IMR-90 (cell line): ENCODE results near the gene AQP12A. TPM values are rescaled to one million over a fixed set of nuclear protein-coding genes. Genes with fewer than 3 reads are reported as not detected.

ENCODE experiments used
- ATAC-seq: fragments of 200-7000 bp; cut with Tn5 transposase; 2 replicates; pipeline ENCODE4 v1.9.1; 2020; ENCODE audit warnings: low read depth, mild to moderate bottlenecking, moderate library complexity
- BruUV-seq: library from RNA; stranded (reverse); fragments of 400-500 nt; replicated peaks from 2 replicates; lab custom pipeline; 2021; lab: Mats Ljungman, UMichigan
- CTCF ChIA-PET: fragments of 300-600 bp; formaldehyde crosslinking; extraction: SDS; loops from one replicate; lab custom pipeline; 2021; ENCODE audit warnings: antibody characterized with exemption; lab: Yijun Ruan, JAX
- POLR2A ChIA-PET: fragments of 300-600 bp; sonication (Branson Sonifier 250); formaldehyde crosslinking; loops from one replicate; lab custom pipeline; 2022; ENCODE audit warnings: antibody characterized with exemption; ENCODE audit not compliant: unreplicated experiment; lab: Charles Lee
- DNase-seq: peaks from one replicate; pipeline ENCODE4 v3.0.0; 2013
- H2AFZ ChIP-seq: replicated peaks from 2 replicates; pipeline ENCODE3; 2013; ENCODE audit warnings: low read length, mild to moderate bottlenecking; ENCODE audit not compliant: poor library complexity
- H2AK5ac ChIP-seq: 2 replicates; pipeline ENCODE4 v1.6.1; 2013; ENCODE audit warnings: low read depth, low read length, inconsistent platforms
- H2AK9ac ChIP-seq: replicated peaks from 2 replicates; pipeline ENCODE3; 2013; ENCODE audit warnings: mild to moderate bottlenecking, low read depth, low read length, moderate library complexity; ENCODE audit not compliant: poor library complexity
- H2BK120ac ChIP-seq: 2 replicates; pipeline ENCODE4 v1.6.1; 2013; ENCODE audit warnings: low read depth, low read length, inconsistent platforms
- H2BK15ac ChIP-seq: 3 replicates; pipeline ENCODE4 v1.6.1; 2013; ENCODE audit warnings: low read depth, low read length, inconsistent platforms
- H2BK20ac ChIP-seq: 2 replicates; pipeline ENCODE4 v1.6.1; 2013; ENCODE audit warnings: low read depth, mild to moderate bottlenecking, inconsistent platforms, low read length, moderate library complexity
- H2BK5ac ChIP-seq: 2 replicates; pipeline ENCODE4 v1.6.1; 2013; ENCODE audit warnings: mild to moderate bottlenecking, low read depth, low read length, inconsistent platforms; ENCODE audit not compliant: poor library complexity, severe bottlenecking
- H3K14ac ChIP-seq: replicated peaks from 2 replicates; pipeline ENCODE4 v1.6.1; 2013; ENCODE audit warnings: low read depth, low read length, inconsistent platforms
- H3K18ac ChIP-seq: 2 replicates; pipeline ENCODE4 v1.6.1; 2013; ENCODE audit warnings: low read depth, low read length, control low read depth
- H3K23ac ChIP-seq: 2 replicates; pipeline ENCODE4 v1.6.1; 2013; ENCODE audit warnings: low read depth, low read length, inconsistent platforms
- H3K27ac ChIP-seq: 2 replicates; pipeline ENCODE4 v1.5.1; 2013; ENCODE audit warnings: mild to moderate bottlenecking, control low read depth, low read length; ENCODE audit not compliant: insufficient read depth
- H3K27me3 ChIP-seq: 2 replicates; pipeline ENCODE4 v1.6.1; 2013; ENCODE audit warnings: low read length; ENCODE audit not compliant: control insufficient read depth, insufficient read depth
- H3K36me3 ChIP-seq: 2 replicates; pipeline ENCODE4 v1.6.1; 2013; ENCODE audit warnings: low read length, mixed read lengths; ENCODE audit not compliant: control insufficient read depth, insufficient read depth
- H3K4ac ChIP-seq: 2 replicates; pipeline ENCODE4 v1.6.1; 2013; ENCODE audit warnings: low read depth, low read length, inconsistent platforms
- H3K4me1 ChIP-seq: 2 replicates; pipeline ENCODE4 v1.6.1; 2013; ENCODE audit warnings: low read length, mixed read lengths; ENCODE audit not compliant: control insufficient read depth, insufficient read depth
- H3K4me2 ChIP-seq: 2 replicates; pipeline ENCODE4 v1.6.1; 2013; ENCODE audit warnings: low read depth, mild to moderate bottlenecking, control low read depth, low read length, moderate library complexity
- H3K4me3 ChIP-seq: 2 replicates; pipeline ENCODE4 v1.5.1; 2013; ENCODE audit warnings: low read depth, mild to moderate bottlenecking, control low read depth, low read length, moderate library complexity; ENCODE audit not compliant: insufficient read depth
- H3K56ac ChIP-seq: 2 replicates; pipeline ENCODE4 v1.6.1; 2013; ENCODE audit warnings: low read length, inconsistent platforms; ENCODE audit not compliant: insufficient read depth; ENCODE audit errors: extremely low read depth
- H3K79me1 ChIP-seq, 2 experiments: 2 replicates each; pipeline ENCODE4 v1.6.1; 2013; ENCODE audit warnings: low read length in 2 of 2, inconsistent platforms in 1 of 2, low read depth in 1 of 2
- H3K9ac ChIP-seq: 2 replicates; pipeline ENCODE4 v1.6.1; 2013; ENCODE audit warnings: low read depth, low read length, control low read depth
- H3K9me1 ChIP-seq: 2 replicates; pipeline ENCODE4 v1.6.1; 2013; ENCODE audit warnings: low read length, inconsistent platforms; ENCODE audit not compliant: insufficient read depth
- H3K9me3 ChIP-seq: 2 replicates; pipeline ENCODE4 v1.6.1; 2013; ENCODE audit warnings: low read length; ENCODE audit not compliant: control insufficient read depth, insufficient read depth
- H4K20me1 ChIP-seq: 2 replicates; pipeline ENCODE4 v1.6.1; 2013; ENCODE audit warnings: low read length, inconsistent platforms; ENCODE audit not compliant: insufficient read depth
- H4K5ac ChIP-seq: 2 replicates; pipeline ENCODE4 v1.6.1; 2013; ENCODE audit warnings: mild to moderate bottlenecking, low read depth, low read length, control low read depth
- H4K8ac ChIP-seq, 2 experiments: 2 replicates each; pipeline ENCODE4 v1.6.1; 2013; ENCODE audit warnings: low read depth in 2 of 2, low read length in 2 of 2, control low read depth in 1 of 2, inconsistent platforms in 1 of 2
- H4K91ac ChIP-seq: 2 replicates; pipeline ENCODE4 v1.6.1; 2013; ENCODE audit warnings: low read depth, low read length, inconsistent platforms; ENCODE audit not compliant: insufficient read depth
- RAD21 ChIP-seq: IDR thresholded peaks from 2 replicates; pipeline ENCODE4 v1.6.1; 2012; ENCODE audit warnings: low read length, improper control_type of control experiment
- SMC3 ChIP-seq: fragments of 150-350 bp; IDR thresholded peaks from 2 replicates; pipeline ENCODE4 v1.6.1; 2016; ENCODE audit warnings: low read depth, mild to moderate bottlenecking, antibody characterized with exemption, low read length, moderate library complexity
- WGBS, 2 experiments: methylation state at CpG; one replicate each; pipeline versions ENCODE4 v1.1.5 to v1.1.7; 2013; ENCODE audit warnings: missing lambda C conversion rate in 2 of 2; ENCODE audit not compliant: insufficient read length in 1 of 2; ENCODE audit errors: extremely low coverage in 2 of 2; 5-methylcytosine and 5-hydroxymethylcytosine counted together
- dilution Hi-C: fragments of 300-500 bp; cut with HindIII; formaldehyde crosslinking; loops from one replicate; pipeline ENCODE4 v1.14.3; 2018; ENCODE audit warnings: low sequenced_read_pairs; ENCODE audit not compliant: unreplicated experiment
- in situ Hi-C: fragments of 300-500 bp; cut with MboI; formaldehyde crosslinking; loops from 3 replicates; pipeline ENCODE4 v1.14.3; 2019; ENCODE audit warnings: low sequenced_read_pairs, inconsistent platforms, mixed read lengths
- intact Hi-C: fragments of 100-400 bp; cut with micrococcal nuclease; formaldehyde crosslinking; loops from 2 replicates; pipeline ENCODE4 v1.10.0; 2022
- polyA plus RNA-seq, 3 experiments: library from polyadenylated mRNA; depleted of rRNA; stranded (reverse); fragments of >200 nt; gene quantifications; 2 replicates each; pipeline ENCODE4 v1.2.3, GENCODE V29; 2012; ENCODE audit warnings: low replicate concordance in 1 of 3
- total RNA-seq: library from RNA; depleted of rRNA; stranded (reverse); fragments of >200 nt; gene quantifications from 2 replicates; pipeline ENCODE4 v1.2.3, GENCODE V29; 2012
- TF ChIP-seq, protein P1 (sequence below): conservative IDR thresholded peaks from 2 replicates; pipeline ENCODE4 v1.5.1; 2012; ENCODE audit warnings: mild to moderate bottlenecking, low read depth, low read length, improper control_type of control experiment

AQP12A gene
- total and polyA plus RNA-seq, 2 of the 4 experiments (the other 2 are of a cell fraction), result not detected

DNA sequence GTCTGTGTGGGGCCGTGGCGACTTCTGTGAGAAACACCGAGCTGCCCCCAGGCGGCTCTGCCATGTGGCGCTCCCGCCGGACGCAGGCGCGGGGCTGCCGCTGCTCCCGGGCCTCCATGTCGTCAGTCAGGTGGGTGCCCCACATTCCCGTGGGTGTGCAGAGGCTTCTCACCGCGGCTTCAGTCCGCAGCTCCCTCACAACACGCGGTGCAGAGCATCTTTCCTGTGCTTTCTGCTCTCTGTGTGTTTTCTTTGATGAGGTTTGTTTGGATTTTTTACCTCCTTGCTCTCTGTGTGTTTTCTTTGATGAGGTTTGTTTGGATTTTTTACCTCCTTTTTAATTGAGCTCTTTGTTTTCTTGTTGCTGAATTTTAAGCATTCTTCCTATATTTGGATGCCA lies 13.0 kb downstream of the AQP12A start:
- dilution Hi-C loops, result no loop called here
- H2BK5ac ChIP-seq, result no peak overlapping the region
- CTCF ChIA-PET, result interaction anchor here (1.3 kb wide), 1 partner anchor 15 kb away, joined by 3 read pairs; no protein-coding TSS in a partner anchor

More for the DNA sequence above, 13.0 kb downstream of the AQP12A start:
- TF ChIP-seq, protein P1, sequence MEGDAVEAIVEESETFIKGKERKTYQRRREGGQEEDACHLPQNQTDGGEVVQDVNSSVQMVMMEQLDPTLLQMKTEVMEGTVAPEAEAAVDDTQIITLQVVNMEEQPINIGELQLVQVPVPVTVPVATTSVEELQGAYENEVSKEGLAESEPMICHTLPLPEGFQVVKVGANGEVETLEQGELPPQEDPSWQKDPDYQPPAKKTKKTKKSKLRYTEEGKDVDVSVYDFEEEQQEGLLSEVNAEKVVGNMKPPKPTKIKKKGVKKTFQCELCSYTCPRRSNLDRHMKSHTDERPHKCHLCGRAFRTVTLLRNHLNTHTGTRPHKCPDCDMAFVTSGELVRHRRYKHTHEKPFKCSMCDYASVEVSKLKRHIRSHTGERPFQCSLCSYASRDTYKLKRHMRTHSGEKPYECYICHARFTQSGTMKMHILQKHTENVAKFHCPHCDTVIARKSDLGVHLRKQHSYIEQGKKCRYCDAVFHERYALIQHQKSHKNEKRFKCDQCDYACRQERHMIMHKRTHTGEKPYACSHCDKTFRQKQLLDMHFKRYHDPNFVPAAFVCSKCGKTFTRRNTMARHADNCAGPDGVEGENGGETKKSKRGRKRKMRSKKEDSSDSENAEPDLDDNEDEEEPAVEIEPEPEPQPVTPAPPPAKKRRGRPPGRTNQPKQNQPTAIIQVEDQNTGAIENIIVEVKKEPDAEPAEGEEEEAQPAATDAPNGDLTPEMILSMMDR, result no peak
- no peak for TF ChIP-seq RAD21
- no peak for TF ChIP-seq SMC3
- intact Hi-C loops, result loop anchor here (5.0 kb wide), 1 partner anchor 192 kb away; no protein-coding TSS in a partner anchor
- no peak overlapping the region for H2BK120ac ChIP-seq
- no peaks in the 10 kb centered on the region for H3K4me1 ChIP-seq
- no peak overlapping the region for H2BK20ac ChIP-seq
- H4K8ac ChIP-seq, result no peak overlapping the region
- H3K27me3 ChIP-seq, result peaks cover 37% of the 10 kb centered on the region
- no peak for DNase-seq
- H2BK15ac ChIP-seq, result no peak overlapping the region
- in situ Hi-C loops, result loop anchor here (5.0 kb wide), 1 partner anchor 187 kb away; no protein-coding TSS in a partner anchor
- no peak overlapping the region for H3K14ac ChIP-seq
- H3K4ac ChIP-seq, result no peak overlapping the region
- H3K36me3 ChIP-seq, result no peaks in the 10 kb centered on the region
- no peak overlapping the region for H4K91ac ChIP-seq
- POLR2A ChIA-PET, result no interaction called here
- no TSS peak for BruUV-seq
- no peaks in the 10 kb centered on the region for H3K79me1 ChIP-seq
- no peak overlapping the region for H3K4me3 ChIP-seq
- H3K23ac ChIP-seq, result no peak overlapping the region
- H2AK5ac ChIP-seq, result no peak overlapping the region
- H4K20me1 ChIP-seq, result no peaks in the 10 kb centered on the region
- no peak overlapping the region for H3K9ac ChIP-seq
- no peak overlapping the region for H3K18ac ChIP-seq
- ATAC-seq, result no peak
- no peak overlapping the region for H3K27ac ChIP-seq
- H4K5ac ChIP-seq, result no peak overlapping the region
- H3K9me3 ChIP-seq, result no peaks in the 10 kb centered on the region
- 74% methylated on average over 11 of the region's 19 CpGs; no CpG with 5 or more reads in 1 of the 2 experiments for WGBS, 2 experiments
- no peaks in the 10 kb centered on the region for H3K9me1 ChIP-seq
- H3K56ac ChIP-seq, result no peak overlapping the region
- H2AFZ ChIP-seq, result no peak overlapping the region
- no peak overlapping the region for H2AK9ac ChIP-seq
- no peak overlapping the region for H3K4me2 ChIP-seq
